ENCODE results near the gene OR51E2. TPM values are rescaled to one million over a fixed set of nuclear protein-coding genes. Genes with fewer than 3 reads are reported as not detected.

Gene OR51E2
- total and polyA plus RNA-seq, 12 donors, result 0.10 TPM; not detected in 11

DNA sequence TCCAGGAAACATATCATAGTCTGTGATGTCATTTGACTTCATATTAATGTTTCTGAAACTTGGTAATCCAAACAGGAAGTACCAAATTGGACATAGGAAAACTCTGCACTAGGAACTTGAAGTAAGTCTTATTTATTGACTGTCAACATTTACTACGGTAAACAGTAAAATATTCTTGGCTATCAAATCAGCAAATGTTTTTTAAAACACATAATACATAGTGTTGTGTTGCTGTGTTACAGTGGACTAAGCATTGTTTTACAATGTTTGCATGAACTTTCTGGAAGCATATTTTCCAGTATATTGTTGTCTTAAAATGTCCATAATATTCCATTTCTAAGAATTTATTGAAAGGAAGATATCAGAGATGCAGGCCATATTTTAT lies 2.8 kb upstream of the OR51E2 start:
- Histone ChIP-seq H3K36me3 (replicated peaks in 1 of 2) (no peaks in the 10 kb centered on the region), H3K4me1 (replicated peaks in 1 of 2) (no peaks in the 10 kb centered on the region), H3K9me3 (replicated peaks in 1 of 3) (no peaks in the 10 kb centered on the region), H3K27me3 (no peaks in the 10 kb centered on the region), H3K4me3 (no peak overlapping the region), H3K27ac (no peak overlapping the region)
- TF ChIP-seq, protein P1, sequence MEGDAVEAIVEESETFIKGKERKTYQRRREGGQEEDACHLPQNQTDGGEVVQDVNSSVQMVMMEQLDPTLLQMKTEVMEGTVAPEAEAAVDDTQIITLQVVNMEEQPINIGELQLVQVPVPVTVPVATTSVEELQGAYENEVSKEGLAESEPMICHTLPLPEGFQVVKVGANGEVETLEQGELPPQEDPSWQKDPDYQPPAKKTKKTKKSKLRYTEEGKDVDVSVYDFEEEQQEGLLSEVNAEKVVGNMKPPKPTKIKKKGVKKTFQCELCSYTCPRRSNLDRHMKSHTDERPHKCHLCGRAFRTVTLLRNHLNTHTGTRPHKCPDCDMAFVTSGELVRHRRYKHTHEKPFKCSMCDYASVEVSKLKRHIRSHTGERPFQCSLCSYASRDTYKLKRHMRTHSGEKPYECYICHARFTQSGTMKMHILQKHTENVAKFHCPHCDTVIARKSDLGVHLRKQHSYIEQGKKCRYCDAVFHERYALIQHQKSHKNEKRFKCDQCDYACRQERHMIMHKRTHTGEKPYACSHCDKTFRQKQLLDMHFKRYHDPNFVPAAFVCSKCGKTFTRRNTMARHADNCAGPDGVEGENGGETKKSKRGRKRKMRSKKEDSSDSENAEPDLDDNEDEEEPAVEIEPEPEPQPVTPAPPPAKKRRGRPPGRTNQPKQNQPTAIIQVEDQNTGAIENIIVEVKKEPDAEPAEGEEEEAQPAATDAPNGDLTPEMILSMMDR (IDR thresholded peaks at IDR 0.05), result no peak
- TF ChIP-seq POLR2A (IDR thresholded peaks at IDR 0.05), result no peak
- 61 to 69% (median 67%) methylated on average over 1 of the region's 1 CpG for WGBS, 4 donors
- DNase-seq, result no peak
- intact Hi-C loops (cut with DNase I), result no loop called here

DNA sequence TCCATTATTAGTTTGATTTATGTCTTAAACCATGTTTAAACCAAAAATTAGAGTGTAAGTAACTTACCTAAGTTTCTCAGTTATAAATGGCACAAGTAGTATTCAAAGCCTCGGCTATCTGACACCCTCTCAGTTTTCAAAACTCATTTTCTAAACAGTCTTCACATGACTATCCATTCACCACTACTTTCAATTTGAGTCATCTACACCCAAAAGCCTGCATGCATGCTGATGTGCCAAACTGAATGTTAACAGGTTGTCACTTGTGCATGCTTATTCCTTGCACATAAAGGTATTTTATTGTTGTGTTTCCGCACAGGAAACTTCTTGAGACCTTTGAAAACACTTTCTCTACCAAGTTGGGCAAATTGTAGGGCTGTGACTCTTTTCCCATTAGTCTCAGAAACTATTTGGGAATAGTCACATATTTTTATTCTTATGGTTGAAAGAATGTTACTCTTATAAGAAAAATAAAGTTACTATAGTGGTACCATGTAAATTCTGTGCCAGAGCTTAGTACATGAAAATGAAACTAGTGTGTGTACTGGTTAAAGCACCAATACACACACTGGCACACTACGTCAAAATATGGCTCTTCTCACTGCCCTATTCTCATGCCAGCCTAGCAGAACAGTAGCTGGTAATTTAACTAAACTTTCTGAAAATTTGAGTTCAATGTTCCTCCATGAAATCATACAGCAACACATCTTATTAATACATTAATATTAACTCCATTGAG lies 2.2 kb upstream of the OR51E2 start:
- H3K36me3 ChIP-seq (replicated peaks in 1 of 2), result no peaks in the 10 kb centered on the region
- no peak for DNase-seq
- H3K4me1 ChIP-seq (replicated peaks in 1 of 2), result no peaks in the 10 kb centered on the region
- intact Hi-C loops (cut with DNase I), result no loop called here
- no peak overlapping the region for H3K4me3 ChIP-seq
- H3K9me3 ChIP-seq (replicated peaks in 1 of 3), result no peaks in the 10 kb centered on the region
- no peak overlapping the region for H3K27ac ChIP-seq
- no peak for TF ChIP-seq POLR2A (IDR thresholded peaks at IDR 0.05)
- 77 to 83% (median 80%) methylated on average over 3 of the region's 3 CpGs for WGBS, 4 donors
- H3K27me3 ChIP-seq, result no peaks in the 10 kb centered on the region

DNA sequence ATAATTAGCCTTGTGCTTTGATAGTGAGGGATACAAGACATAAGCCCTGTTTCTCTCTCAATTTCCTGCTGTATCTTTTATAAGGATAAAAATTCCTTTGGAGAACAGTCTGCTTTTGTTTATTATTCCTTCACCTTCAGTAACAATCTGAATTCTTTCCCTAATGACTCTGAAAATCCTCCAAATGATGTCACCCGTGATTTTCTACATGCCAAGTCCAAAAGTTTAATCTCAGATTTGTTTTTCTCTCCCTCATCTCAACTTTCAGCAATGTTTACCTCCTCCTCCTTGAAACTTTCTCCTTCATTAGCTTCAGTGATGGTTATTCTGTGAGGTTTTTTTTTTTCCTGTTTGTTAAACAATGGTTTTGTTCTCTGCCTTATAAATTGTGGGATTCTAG lies 2.2 kb downstream of the OR51E2 start:
- 24 to 45% (median 40%) methylated on average over 1 of the region's 1 CpG for WGBS, 4 donors
- H3K36me3 ChIP-seq (replicated peaks in 1 of 2), result no peaks in the 10 kb centered on the region
- DNase-seq, result no peak
- H3K4me1 ChIP-seq (replicated peaks in 1 of 2), result no peaks in the 10 kb centered on the region
- H3K4me3 ChIP-seq, result no peak overlapping the region
- H3K27ac ChIP-seq, result no peak overlapping the region
- H3K27me3 ChIP-seq, result no peaks in the 10 kb centered on the region
- intact Hi-C loops (cut with DNase I), result no loop called here
- H3K9me3 ChIP-seq (replicated peaks in 1 of 3), result no peaks in the 10 kb centered on the region
- TF ChIP-seq, protein P1 (IDR thresholded peaks at IDR 0.05), result no peak
- TF ChIP-seq POLR2A (IDR thresholded peaks at IDR 0.05), result no peak

DNA sequence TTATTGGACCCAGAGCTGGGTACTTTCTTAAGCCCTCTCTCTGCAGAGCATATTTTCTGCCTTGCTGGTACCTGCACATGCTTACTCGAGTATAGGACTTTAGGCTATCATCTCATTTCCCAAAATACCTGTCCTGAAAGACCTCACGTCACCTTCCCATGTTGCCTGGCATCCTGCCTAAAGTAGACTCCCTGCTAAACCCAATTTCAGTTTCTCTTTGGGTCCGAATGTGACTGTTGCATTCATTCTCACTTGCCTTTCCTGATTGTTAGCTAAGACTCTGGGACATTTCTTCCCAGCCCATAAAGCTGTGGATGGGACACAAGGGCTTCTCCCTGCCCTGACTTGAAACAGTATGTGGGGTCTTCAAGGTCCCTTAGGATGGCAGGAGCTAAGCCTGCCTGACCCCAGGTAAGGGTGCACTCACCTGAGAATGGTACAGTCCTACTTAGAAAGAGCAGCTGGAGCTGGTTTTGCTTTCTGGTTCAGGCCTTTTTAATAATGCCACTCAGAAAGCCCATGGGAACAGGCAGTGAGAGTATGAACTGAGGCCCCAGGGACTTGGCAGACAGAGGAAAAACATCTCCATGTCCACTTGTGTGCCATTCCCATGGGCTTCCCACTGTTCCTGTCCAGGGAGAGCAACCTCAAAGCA lies 12.9 kb downstream of the OR51E2 start:
- TF ChIP-seq, protein P1 (IDR thresholded peaks at IDR 0.05), result no peak
- no peak for TF ChIP-seq POLR2A (IDR thresholded peaks at IDR 0.05)
- H3K4me3 ChIP-seq, result no peak overlapping the region
- no peaks in the 10 kb centered on the region for H3K36me3 ChIP-seq (replicated peaks in 1 of 2)
- H3K4me1 ChIP-seq (replicated peaks in 1 of 2), result no peaks in the 10 kb centered on the region
- H3K27ac ChIP-seq, result no peak overlapping the region
- no peaks in the 10 kb centered on the region for H3K9me3 ChIP-seq (replicated peaks in 1 of 3)
- DNase-seq, result no peak
- intact Hi-C loops (cut with DNase I), result no loop called here
- WGBS, 4 donors, result 51 to 62% (median 58%) methylated on average over 3 of the region's 3 CpGs
- no peaks in the 10 kb centered on the region for H3K27me3 ChIP-seq
